Stimulated activated CD8-positive, alpha-beta memory T cell treated with anti-CD3 and anti-CD28 coated beads, Interleukin-4, amount 100 ng/mL, for 48 hours (primary cell): ENCODE results near the gene FOSB.

Source experiments
- DNase-seq: peaks from one replicate; pipeline ENCODE4 v3.0.0-alpha.2; 2020

FOSB gene

GRCh38 chr19:45442778-45443461, 24.9 kb upstream of the FOSB start:
- DNase-seq, result peak; percentile 61

DNA sequence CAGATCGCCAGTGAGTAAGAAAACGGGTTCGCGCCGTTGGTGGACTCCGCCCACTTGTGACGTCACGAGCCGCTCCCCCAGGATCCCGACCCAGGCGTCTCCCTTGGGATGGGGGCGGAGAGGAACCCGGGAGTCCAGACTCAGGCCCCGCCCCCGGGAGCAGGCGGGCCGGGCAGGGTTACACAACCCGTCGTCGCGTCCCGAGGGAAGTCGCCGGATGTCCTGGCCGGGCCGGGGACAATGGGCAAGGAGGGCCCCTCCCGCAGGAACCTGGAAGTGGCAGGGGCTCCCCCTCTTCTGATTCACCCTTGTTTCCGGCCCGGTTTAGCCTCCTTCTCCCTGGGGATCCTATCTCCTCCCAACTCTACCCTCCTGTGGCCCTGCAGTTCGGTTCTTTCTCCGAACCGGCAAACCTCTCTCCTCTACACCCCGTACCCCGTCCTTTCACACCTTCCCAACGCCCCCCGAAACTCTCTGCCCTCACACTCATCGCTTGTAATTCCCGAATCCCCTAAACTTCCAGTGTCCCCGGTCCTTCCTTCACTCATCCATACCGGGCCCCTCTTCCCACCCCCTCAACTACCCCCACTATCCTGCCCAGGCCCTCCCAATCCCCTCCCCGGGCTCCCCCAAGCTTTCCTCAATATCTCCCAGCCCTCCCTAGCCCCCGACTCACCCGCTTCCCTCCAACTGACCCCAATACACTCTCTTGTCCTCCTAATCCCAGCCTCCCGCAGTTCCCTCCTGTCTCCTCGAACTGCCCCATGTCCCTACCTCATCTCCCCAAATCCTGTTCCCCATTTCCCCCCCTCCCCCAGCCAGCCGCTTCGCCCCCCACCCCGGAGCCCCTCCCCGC, 24.1 kb upstream of the FOSB start:
- DNase-seq, result peak; percentile 73

DNA sequence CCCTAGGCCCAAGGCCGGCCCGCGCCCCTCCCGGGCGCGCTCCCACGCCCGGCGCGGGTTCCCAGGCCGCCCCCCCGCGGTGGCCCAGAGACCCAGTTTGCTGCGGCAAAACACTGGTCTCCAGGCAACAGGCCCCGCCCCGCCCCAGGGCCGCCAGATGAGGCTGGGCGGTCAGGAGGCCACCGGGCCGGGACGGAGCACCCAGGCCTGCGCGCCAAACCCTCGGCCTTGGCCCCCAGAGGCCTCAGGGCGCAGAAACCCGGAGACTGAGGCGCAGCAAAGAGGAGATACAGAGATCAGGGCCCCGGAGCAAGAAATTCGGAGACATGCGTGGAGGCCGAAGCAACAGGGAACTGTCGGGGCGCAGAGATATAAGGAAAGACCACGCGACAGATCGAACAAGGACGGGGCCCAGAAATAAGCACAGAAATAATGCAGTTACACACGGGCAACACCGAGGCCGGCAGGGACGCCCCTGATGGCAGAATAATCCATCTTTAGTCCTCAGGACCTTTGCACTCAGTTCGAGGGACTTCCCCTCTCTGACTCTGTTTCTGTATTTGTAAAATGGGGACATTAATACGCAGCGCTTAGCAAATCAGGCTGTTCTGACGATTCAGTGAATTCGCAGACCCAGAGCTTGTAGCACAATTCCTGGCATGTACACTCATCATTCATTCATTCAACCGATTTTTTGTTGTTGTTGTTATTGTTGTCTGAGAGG, 23.3 kb upstream of the FOSB start:
- DNase-seq, result peak; percentile 87

GRCh38 chr19:45445139-45445538, 22.7 kb upstream of the FOSB start:
- DNase-seq, result no peak

DNA sequence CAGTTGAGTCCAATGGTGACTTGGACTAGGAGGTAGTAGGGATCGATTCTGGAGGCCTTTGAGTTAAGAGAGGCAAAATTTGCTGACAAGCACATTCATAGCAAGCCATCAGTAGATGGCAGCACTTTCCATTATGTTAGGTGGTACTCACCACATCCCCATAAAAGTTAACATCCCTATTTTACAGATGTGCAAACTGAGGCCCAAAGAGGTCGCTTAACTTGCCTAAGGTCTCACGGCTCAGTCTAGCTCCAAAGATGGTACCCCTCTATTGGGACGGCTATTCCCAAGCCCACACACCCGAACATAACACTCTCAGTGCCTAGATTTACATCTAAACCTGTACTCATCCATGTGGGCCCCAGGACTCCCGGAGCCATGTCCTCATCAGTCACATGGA, 21.5 kb upstream of the FOSB start:
- DNase-seq, result no peak

DNA sequence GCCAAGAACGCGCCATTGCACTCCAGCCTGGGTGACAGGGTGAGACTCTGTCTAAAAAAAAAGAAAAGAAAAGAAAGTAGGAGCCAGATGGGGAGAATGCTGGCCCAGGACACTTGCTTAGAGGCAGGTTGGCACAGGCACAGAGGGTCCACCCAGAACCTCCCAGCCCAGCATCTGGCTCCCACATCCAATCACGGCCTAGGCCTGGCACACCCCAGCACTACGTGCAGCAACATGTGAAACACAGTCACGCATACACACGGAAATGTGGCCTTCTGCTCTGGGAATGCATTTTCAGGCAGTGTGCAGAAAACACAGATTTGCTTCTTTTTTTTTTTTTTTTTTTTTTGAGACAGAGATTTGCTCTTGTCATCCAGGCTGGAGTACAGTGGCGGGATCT, 20.9 kb upstream of the FOSB start:
- no peak for DNase-seq

GRCh38 chr19:45448425-45448756, 19.4 kb upstream of the FOSB start:
- no peak for DNase-seq

DNA sequence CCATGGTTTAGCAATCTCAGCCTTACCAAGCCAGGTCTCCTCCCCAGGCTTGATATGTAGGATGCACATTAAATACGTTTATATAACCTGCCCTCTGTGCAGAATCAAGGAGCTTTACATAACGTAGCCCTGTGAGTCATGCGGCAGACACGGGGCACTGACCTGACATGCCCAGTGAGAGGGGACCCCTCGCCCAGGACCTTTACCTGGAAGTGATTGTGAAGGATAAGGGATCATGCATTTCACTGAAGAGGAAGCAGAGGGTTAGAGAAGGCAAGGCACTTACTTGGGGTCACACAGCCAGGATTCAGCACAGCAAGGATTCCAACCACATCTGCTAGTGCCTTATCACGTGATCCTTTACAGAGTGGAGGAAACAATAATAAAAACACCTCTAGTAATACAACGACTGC, 18.9 kb upstream of the FOSB start:
- no peak for DNase-seq

GRCh38 chr19:45450012-45450333, 17.8 kb upstream of the FOSB start:
- no peak for DNase-seq

- peak; percentile 63 for DNase-seq
Observed at GRCh38 chr19:45451131-45451849, 16.5 kb upstream of the FOSB start.

DNA sequence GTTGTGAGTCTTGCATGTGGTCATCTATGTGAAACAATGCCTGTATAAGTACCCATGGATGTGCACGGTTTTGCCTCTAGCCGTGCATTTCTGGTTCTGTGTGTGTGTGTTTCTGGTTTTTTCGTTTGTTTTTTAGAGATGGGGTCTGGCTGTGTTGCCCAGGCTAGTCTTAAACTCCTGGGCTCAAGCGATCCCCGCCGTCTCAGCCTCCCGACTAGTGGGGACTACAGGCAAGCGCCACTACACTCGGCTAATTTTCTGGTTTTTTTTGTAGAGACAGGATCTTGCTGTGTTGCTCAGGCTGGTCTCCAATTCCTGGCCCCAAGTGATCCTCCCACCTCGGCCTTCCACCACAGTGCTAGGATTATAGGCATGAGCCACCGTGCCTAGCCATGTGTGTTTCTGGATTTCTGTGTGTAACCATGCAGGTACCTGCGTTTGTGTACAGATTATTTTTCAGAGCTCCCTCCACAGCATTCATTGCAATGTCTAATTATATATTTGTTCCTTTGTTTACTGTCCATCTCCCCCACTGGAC, 15.9 kb upstream of the FOSB start:
- no peak for DNase-seq

GRCh38 chr19:45455707-45456499, 11.9 kb upstream of the FOSB start:
- DNase-seq, result peak; percentile 82

DNA sequence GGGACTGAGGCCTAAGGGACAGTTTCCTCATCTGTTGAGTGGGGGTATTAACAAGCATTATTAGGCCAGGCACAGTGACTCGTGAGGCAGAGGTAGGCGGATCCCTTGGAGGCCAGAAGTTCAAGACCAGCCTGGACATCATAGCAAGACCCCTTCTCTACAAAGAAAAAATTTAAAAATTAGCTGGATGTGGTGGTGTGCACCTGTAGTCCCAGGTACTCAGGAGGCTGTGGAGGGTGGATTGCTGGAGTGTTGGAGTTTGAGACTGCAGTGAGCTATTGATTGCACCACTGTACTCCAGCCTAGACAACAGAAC, 11.3 kb upstream of the FOSB start:
- no peak for DNase-seq

- DNase-seq, result no peak
Observed at GRCh38 chr19:45457776-45458175, 10.0 kb upstream of the FOSB start.

DNA sequence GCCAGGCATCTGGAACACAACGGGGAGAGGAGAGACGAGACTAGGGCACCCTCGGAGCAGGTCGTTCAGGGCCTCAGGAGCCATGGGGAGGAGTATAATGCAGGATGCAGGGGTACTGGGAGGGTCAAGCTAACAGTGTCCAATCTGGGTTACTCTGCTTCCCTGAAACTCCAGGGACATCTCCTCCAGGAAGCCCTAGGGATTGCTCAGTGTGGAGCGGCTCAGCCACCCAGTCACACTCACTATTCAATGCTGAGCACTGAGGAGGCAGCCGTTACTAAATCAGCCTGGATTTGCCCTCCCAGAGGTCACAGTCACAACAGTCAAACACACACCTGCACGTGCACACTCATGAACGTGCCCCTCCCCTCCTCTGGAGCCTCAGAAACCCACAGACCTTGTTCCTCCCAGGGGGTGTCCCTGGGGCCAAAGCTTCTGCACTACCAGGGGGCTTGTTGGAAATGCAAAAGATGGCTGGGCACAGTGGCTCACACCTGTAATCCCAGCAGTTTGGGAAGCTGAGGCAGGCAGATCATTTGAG, 6.9 kb upstream of the FOSB start:
- no peak for DNase-seq

GRCh38 chr19:45462174-45462573, 5.6 kb upstream of the FOSB start:
- no peak for DNase-seq

GRCh38 chr19:45463241-45463640, 4.6 kb upstream of the FOSB start:
- no peak for DNase-seq

- DNase-seq, result no peak
Observed at GRCh38 chr19:45464274-45464673, 3.5 kb upstream of the FOSB start.

DNA sequence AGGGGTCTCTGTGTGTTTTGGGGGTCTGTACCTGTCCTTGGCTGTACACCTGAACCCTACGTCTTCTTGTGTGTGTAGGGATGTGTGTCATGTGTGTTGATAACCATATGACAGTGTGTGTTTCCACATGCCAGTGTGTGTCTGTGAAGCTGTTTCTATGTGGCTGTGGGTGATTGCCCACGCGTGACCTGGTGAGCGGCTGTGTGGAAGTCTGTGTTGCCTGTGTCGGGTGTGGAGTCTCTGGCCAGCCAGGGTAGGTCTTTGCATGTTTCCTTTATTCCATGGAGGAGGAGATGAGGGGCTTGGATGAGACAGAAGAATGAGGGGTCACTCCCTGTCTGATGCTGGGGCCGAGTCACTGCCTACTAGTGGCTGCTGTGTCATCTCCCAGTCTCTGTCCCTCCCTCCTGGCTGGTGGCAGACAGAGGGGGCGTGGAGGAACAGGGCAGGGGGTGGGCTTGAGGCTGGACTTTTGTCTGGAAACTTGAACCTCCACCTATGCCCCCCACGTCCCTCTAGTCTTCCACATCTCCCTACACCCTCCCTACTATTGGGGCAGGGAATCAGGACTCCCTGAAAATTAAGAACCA, 2.8 kb upstream of the FOSB start:
- no peak for DNase-seq

DNA sequence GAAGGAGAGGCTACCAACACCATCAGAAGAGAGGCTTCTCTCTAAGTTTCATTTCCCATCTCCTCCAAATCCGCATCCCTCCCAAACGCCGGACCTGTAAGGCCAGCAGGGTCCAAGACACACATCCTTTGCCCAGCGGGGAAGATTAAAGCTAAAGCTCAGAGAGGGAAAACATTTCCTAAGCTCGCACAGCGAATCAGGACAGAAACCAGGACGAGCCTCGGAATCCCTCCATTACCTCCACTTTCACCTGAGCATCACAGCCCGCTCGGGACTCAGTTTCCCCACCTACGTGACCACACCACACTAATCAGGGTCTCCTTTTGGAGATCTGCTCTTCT, 711 bp upstream of the FOSB start:
- no peak for DNase-seq

- DNase-seq, result peak; percentile 54
Observed at GRCh38 chr19:45468159-45468651, 409 bp downstream of the FOSB start.

DNA sequence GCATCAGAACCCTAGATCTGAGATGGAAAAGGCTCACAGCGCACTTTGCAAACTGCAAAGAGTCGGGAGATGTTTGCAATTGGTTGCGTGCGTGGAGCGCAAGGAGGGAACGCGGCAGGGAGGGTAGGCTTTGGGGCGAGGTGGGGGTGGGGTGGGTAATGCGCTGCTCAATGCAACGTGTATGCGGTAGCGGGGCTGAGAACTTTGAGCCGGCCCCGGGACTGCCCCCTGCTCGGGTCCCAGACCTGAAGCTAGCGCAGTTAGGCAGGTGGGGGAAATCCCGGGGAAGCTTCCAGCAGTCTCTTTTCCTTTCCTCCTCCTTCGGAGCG, 971 bp downstream of the FOSB start:
- no peak for DNase-seq
